Esophagus muscularis mucosa (tissue), 3 donors: ENCODE measurements around the gene PPP1R12C.
"Not testable (repeated sequence)": the region's sequence is repeated elsewhere in the genome, so short reads cannot be mapped to it uniquely, and the experiment has no call there.

Experiments
- CTCF ChIP-seq, 3 experiments: fragments of 200-600 bp in 2 of 3; fragments of 450-650 bp in 1 of 3; sonication (generic) in 2 of 3; IDR thresholded peaks; one replicate each; pipeline ENCODE4 v1.5.1; 2017 to 2019; ENCODE audit warnings: antibody characterized with exemption in 3 of 3, mild to moderate bottlenecking in 2 of 3, moderate library complexity in 1 of 3
- POLR2A ChIP-seq: fragments of 450-650 bp; IDR thresholded peaks from one replicate; pipeline ENCODE4 v1.6.1; 2017; ENCODE audit warnings: antibody characterized with exemption, moderate library complexity, mild to moderate bottlenecking, low read depth

GRCh38 chr19:55107252-55107651 is 10.2 kb downstream of the PPP1R12C start:
- not testable (repeated sequence) for TF ChIP-seq POLR2A; CTCF (IDR thresholded peaks at IDR 0.05)
